ENCODE results near the gene SLC26A1. TPM values are rescaled to one million over a fixed set of nuclear protein-coding genes. Genes with fewer than 3 reads are reported as not detected.

The SLC26A1 gene
- total RNA-seq, 2 experiments from 2014 or later, result 0.30 TPM; not detected in 1

GRCh38 chr4:965048-965765 is 28.0 kb downstream of the SLC26A1 start:
- CTCF ChIA-PET (ENCODE audit: unreplicated experiment), result no interaction called here
- no peaks in the 10 kb centered on the region for H3K79me2 ChIP-seq (ENCODE audit: insufficient read depth, low read depth, low read length)
- BruUV-seq (replicated peaks), result no TSS peak
- no peak for TF ChIP-seq EZH2phosphoT487 (IDR thresholded peaks at IDR 0.05; ENCODE audit: borderline replicate concordance, low read depth, low read length)
- no peak for TF ChIP-seq CTCF (conservative IDR thresholded peaks at IDR 0.05; ENCODE audit: low read length)
- H3K4me3 ChIP-seq (ENCODE audit: low read depth, low read length, poor library complexity, severe bottlenecking), result no peak overlapping the region
- H4K20me1 ChIP-seq (ENCODE audit: insufficient read depth, low read length), result no peaks in the 10 kb centered on the region
- no peak for DNase-seq (ENCODE audit: low spot score)
- H3K4me1 ChIP-seq (ENCODE audit: insufficient read depth, low read length, poor library complexity, severe bottlenecking), result no peaks in the 10 kb centered on the region
- H3K27ac ChIP-seq (ENCODE audit: low read depth, low read length, poor library complexity, severe bottlenecking), result no peak overlapping the region
- H3K4me2 ChIP-seq (ENCODE audit: low read length), result no peak overlapping the region
- no peaks in the 10 kb centered on the region for H3K9me3 ChIP-seq (ENCODE audit: low read length)
- no peak overlapping the region for H2AFZ ChIP-seq (ENCODE audit: low read length)
- POLR2A ChIA-PET, result no interaction called here
- no peaks in the 10 kb centered on the region for H3K9me2 ChIP-seq (ENCODE audit: insufficient read depth, low read length)
- no peaks in the 10 kb centered on the region for H3K36me3 ChIP-seq (ENCODE audit: insufficient read depth, low read length)
- intact Hi-C loops (cut with micrococcal nuclease; ENCODE audit: unreplicated experiment), result no loop called here

- ChIA-PET POLR2A (no interaction called here), CTCF (ENCODE audit: unreplicated experiment) (no interaction called here)
- Histone ChIP-seq H3K4me3 (ENCODE audit: low read depth, low read length, poor library complexity, severe bottlenecking) (no peak overlapping the region), H3K79me2 (ENCODE audit: insufficient read depth, low read depth, low read length) (no peaks in the 10 kb centered on the region), H3K27ac (ENCODE audit: low read depth, low read length, poor library complexity, severe bottlenecking) (no peak overlapping the region), H3K4me1 (ENCODE audit: insufficient read depth, low read length, poor library complexity, severe bottlenecking) (no peaks in the 10 kb centered on the region), H4K20me1 (ENCODE audit: insufficient read depth, low read length) (no peaks in the 10 kb centered on the region), H3K9me2 (ENCODE audit: insufficient read depth, low read length) (no peaks in the 10 kb centered on the region), H3K4me2 (ENCODE audit: low read length) (no peak overlapping the region), H3K9me3 (ENCODE audit: low read length) (no peaks in the 10 kb centered on the region), H3K36me3 (ENCODE audit: insufficient read depth, low read length) (no peaks in the 10 kb centered on the region), H2AFZ (ENCODE audit: low read length) (no peak overlapping the region)
- intact Hi-C loops (cut with micrococcal nuclease; ENCODE audit: unreplicated experiment), result no loop called here
- no peak for DNase-seq (ENCODE audit: low spot score)
- BruUV-seq (replicated peaks), result no TSS peak
- TF ChIP-seq EZH2phosphoT487 (IDR thresholded peaks at IDR 0.05; ENCODE audit: borderline replicate concordance, low read depth, low read length) (no peak), CTCF (conservative IDR thresholded peaks at IDR 0.05; ENCODE audit: low read length) (no peak)
Measured at GRCh38 chr4:964346-965025, 28.7 kb downstream of the SLC26A1 start.

All from OCI-LY7 (cell line).